IMR-90 (cell line): ENCODE data around the gene KDM4B. TPM values are rescaled to one million over a fixed set of nuclear protein-coding genes. Genes with fewer than 3 reads are reported as not detected.

Experiments used
- ATAC-seq: fragments of 200-7000 bp; cut with Tn5 transposase; 2 replicates; pipeline ENCODE4 v1.9.1; 2020; ENCODE audit warnings: low read depth, mild to moderate bottlenecking, moderate library complexity
- BruUV-seq: library from RNA; stranded (reverse); fragments of 400-500 nt; replicated peaks from 2 replicates; lab custom pipeline; 2021; lab: Mats Ljungman, UMichigan
- CTCF ChIA-PET: fragments of 300-600 bp; formaldehyde crosslinking; extraction: SDS; loops from one replicate; lab custom pipeline; 2021; ENCODE audit warnings: antibody characterized with exemption; lab: Yijun Ruan, JAX
- POLR2A ChIA-PET: fragments of 300-600 bp; sonication (Branson Sonifier 250); formaldehyde crosslinking; loops from one replicate; lab custom pipeline; 2022; ENCODE audit warnings: antibody characterized with exemption; ENCODE audit not compliant: unreplicated experiment; lab: Charles Lee
- DNase-seq: peaks from one replicate; pipeline ENCODE4 v3.0.0; 2013
- H2AFZ ChIP-seq: replicated peaks from 2 replicates; pipeline ENCODE3; 2013; ENCODE audit warnings: low read length, mild to moderate bottlenecking; ENCODE audit not compliant: poor library complexity
- H2AK5ac ChIP-seq: 2 replicates; pipeline ENCODE4 v1.6.1; 2013; ENCODE audit warnings: low read depth, low read length, inconsistent platforms
- H2AK9ac ChIP-seq: replicated peaks from 2 replicates; pipeline ENCODE3; 2013; ENCODE audit warnings: mild to moderate bottlenecking, low read depth, low read length, moderate library complexity; ENCODE audit not compliant: poor library complexity
- H2BK120ac ChIP-seq: 2 replicates; pipeline ENCODE4 v1.6.1; 2013; ENCODE audit warnings: low read depth, low read length, inconsistent platforms
- H2BK15ac ChIP-seq: 3 replicates; pipeline ENCODE4 v1.6.1; 2013; ENCODE audit warnings: low read depth, low read length, inconsistent platforms
- H2BK20ac ChIP-seq: 2 replicates; pipeline ENCODE4 v1.6.1; 2013; ENCODE audit warnings: low read depth, mild to moderate bottlenecking, inconsistent platforms, low read length, moderate library complexity
- H2BK5ac ChIP-seq: 2 replicates; pipeline ENCODE4 v1.6.1; 2013; ENCODE audit warnings: mild to moderate bottlenecking, low read depth, low read length, inconsistent platforms; ENCODE audit not compliant: poor library complexity, severe bottlenecking
- H3K14ac ChIP-seq: replicated peaks from 2 replicates; pipeline ENCODE4 v1.6.1; 2013; ENCODE audit warnings: low read depth, low read length, inconsistent platforms
- H3K18ac ChIP-seq: 2 replicates; pipeline ENCODE4 v1.6.1; 2013; ENCODE audit warnings: low read depth, low read length, control low read depth
- H3K23ac ChIP-seq: 2 replicates; pipeline ENCODE4 v1.6.1; 2013; ENCODE audit warnings: low read depth, low read length, inconsistent platforms
- H3K27ac ChIP-seq: 2 replicates; pipeline ENCODE4 v1.5.1; 2013; ENCODE audit warnings: mild to moderate bottlenecking, control low read depth, low read length; ENCODE audit not compliant: insufficient read depth
- H3K27me3 ChIP-seq: 2 replicates; pipeline ENCODE4 v1.6.1; 2013; ENCODE audit warnings: low read length; ENCODE audit not compliant: control insufficient read depth, insufficient read depth
- H3K36me3 ChIP-seq: 2 replicates; pipeline ENCODE4 v1.6.1; 2013; ENCODE audit warnings: low read length, mixed read lengths; ENCODE audit not compliant: control insufficient read depth, insufficient read depth
- H3K4ac ChIP-seq: 2 replicates; pipeline ENCODE4 v1.6.1; 2013; ENCODE audit warnings: low read depth, low read length, inconsistent platforms
- H3K4me1 ChIP-seq: 2 replicates; pipeline ENCODE4 v1.6.1; 2013; ENCODE audit warnings: low read length, mixed read lengths; ENCODE audit not compliant: control insufficient read depth, insufficient read depth
- H3K4me2 ChIP-seq: 2 replicates; pipeline ENCODE4 v1.6.1; 2013; ENCODE audit warnings: low read depth, mild to moderate bottlenecking, control low read depth, low read length, moderate library complexity
- H3K4me3 ChIP-seq: 2 replicates; pipeline ENCODE4 v1.5.1; 2013; ENCODE audit warnings: low read depth, mild to moderate bottlenecking, control low read depth, low read length, moderate library complexity; ENCODE audit not compliant: insufficient read depth
- H3K56ac ChIP-seq: 2 replicates; pipeline ENCODE4 v1.6.1; 2013; ENCODE audit warnings: low read length, inconsistent platforms; ENCODE audit not compliant: insufficient read depth; ENCODE audit errors: extremely low read depth
- H3K79me1 ChIP-seq, 2 experiments: 2 replicates each; pipeline ENCODE4 v1.6.1; 2013; ENCODE audit warnings: low read length in 2 of 2, inconsistent platforms in 1 of 2, low read depth in 1 of 2
- H3K9ac ChIP-seq: 2 replicates; pipeline ENCODE4 v1.6.1; 2013; ENCODE audit warnings: low read depth, low read length, control low read depth
- H3K9me1 ChIP-seq: 2 replicates; pipeline ENCODE4 v1.6.1; 2013; ENCODE audit warnings: low read length, inconsistent platforms; ENCODE audit not compliant: insufficient read depth
- H3K9me3 ChIP-seq: 2 replicates; pipeline ENCODE4 v1.6.1; 2013; ENCODE audit warnings: low read length; ENCODE audit not compliant: control insufficient read depth, insufficient read depth
- H4K20me1 ChIP-seq: 2 replicates; pipeline ENCODE4 v1.6.1; 2013; ENCODE audit warnings: low read length, inconsistent platforms; ENCODE audit not compliant: insufficient read depth
- H4K5ac ChIP-seq: 2 replicates; pipeline ENCODE4 v1.6.1; 2013; ENCODE audit warnings: mild to moderate bottlenecking, low read depth, low read length, control low read depth
- H4K8ac ChIP-seq, 2 experiments: 2 replicates each; pipeline ENCODE4 v1.6.1; 2013; ENCODE audit warnings: low read depth in 2 of 2, low read length in 2 of 2, control low read depth in 1 of 2, inconsistent platforms in 1 of 2
- H4K91ac ChIP-seq: 2 replicates; pipeline ENCODE4 v1.6.1; 2013; ENCODE audit warnings: low read depth, low read length, inconsistent platforms; ENCODE audit not compliant: insufficient read depth
- CEBPB ChIP-seq: IDR thresholded peaks from 2 replicates; pipeline ENCODE4 v1.6.1; 2012; ENCODE audit warnings: low read depth, low read length, improper control_type of control experiment
- CHD1 ChIP-seq: IDR thresholded peaks from 2 replicates; pipeline ENCODE4 v1.6.1; 2012; ENCODE audit warnings: low read depth, low read length, improper control_type of control experiment
- ELK1 ChIP-seq: fragments of 150-350 bp; IDR thresholded peaks from 2 replicates; pipeline ENCODE4 v1.6.1; 2016; ENCODE audit warnings: low read depth, mild to moderate bottlenecking, low read length, moderate library complexity, borderline replicate concordance
- MAFK ChIP-seq: IDR thresholded peaks from 2 replicates; pipeline ENCODE4 v1.6.1; 2012; ENCODE audit warnings: low read depth, low read length, improper control_type of control experiment
- MAZ ChIP-seq: IDR thresholded peaks from 2 replicates; pipeline ENCODE4 v1.6.1; 2012; ENCODE audit warnings: low read depth, mild to moderate bottlenecking, low read length, improper control_type of control experiment, moderate library complexity, borderline replicate concordance
- MXI1 ChIP-seq: IDR thresholded peaks from 2 replicates; pipeline ENCODE4 v1.6.1; 2012; ENCODE audit warnings: low read depth, mild to moderate bottlenecking, low read length, moderate library complexity, borderline replicate concordance
- NFE2L2 ChIP-seq: fragments of 150-350 bp; IDR thresholded peaks from 2 replicates; pipeline ENCODE4 v1.6.1; 2016; ENCODE audit warnings: low read depth, mild to moderate bottlenecking, low read length
- POLR2A ChIP-seq: IDR thresholded peaks from 2 replicates; pipeline ENCODE4 v1.6.1; 2012; ENCODE audit warnings: mild to moderate bottlenecking, low read depth, low read length
- RAD21 ChIP-seq: IDR thresholded peaks from 2 replicates; pipeline ENCODE4 v1.6.1; 2012; ENCODE audit warnings: low read length, improper control_type of control experiment
- RCOR1 ChIP-seq: IDR thresholded peaks from 2 replicates; pipeline ENCODE4 v1.6.1; 2012; ENCODE audit warnings: mild to moderate bottlenecking, low read length, improper control_type of control experiment; ENCODE audit not compliant: insufficient replicate concordance
- SMC3 ChIP-seq: fragments of 150-350 bp; IDR thresholded peaks from 2 replicates; pipeline ENCODE4 v1.6.1; 2016; ENCODE audit warnings: low read depth, mild to moderate bottlenecking, antibody characterized with exemption, low read length, moderate library complexity
- USF2 ChIP-seq: fragments of 150-350 bp; IDR thresholded peaks from 2 replicates; pipeline ENCODE4 v1.6.1; 2017; ENCODE audit warnings: mild to moderate bottlenecking, antibody characterized with exemption, low read length, low read depth
- WGBS, 2 experiments: methylation state at CpG; one replicate each; pipeline versions ENCODE4 v1.1.5 to v1.1.7; 2013; ENCODE audit warnings: missing lambda C conversion rate in 2 of 2; ENCODE audit not compliant: insufficient read length in 1 of 2; ENCODE audit errors: extremely low coverage in 2 of 2; 5-methylcytosine and 5-hydroxymethylcytosine counted together
- dilution Hi-C: fragments of 300-500 bp; cut with HindIII; formaldehyde crosslinking; loops from one replicate; pipeline ENCODE4 v1.14.3; 2018; ENCODE audit warnings: low sequenced_read_pairs; ENCODE audit not compliant: unreplicated experiment
- in situ Hi-C: fragments of 300-500 bp; cut with MboI; formaldehyde crosslinking; loops from 3 replicates; pipeline ENCODE4 v1.14.3; 2019; ENCODE audit warnings: low sequenced_read_pairs, inconsistent platforms, mixed read lengths
- intact Hi-C: fragments of 100-400 bp; cut with micrococcal nuclease; formaldehyde crosslinking; loops from 2 replicates; pipeline ENCODE4 v1.10.0; 2022
- polyA plus RNA-seq, 3 experiments: library from polyadenylated mRNA; depleted of rRNA; stranded (reverse); fragments of >200 nt; gene quantifications; 2 replicates each; pipeline ENCODE4 v1.2.3, GENCODE V29; 2012; ENCODE audit warnings: low replicate concordance in 1 of 3
- total RNA-seq: library from RNA; depleted of rRNA; stranded (reverse); fragments of >200 nt; gene quantifications from 2 replicates; pipeline ENCODE4 v1.2.3, GENCODE V29; 2012
- TF ChIP-seq, protein P1 (sequence below): conservative IDR thresholded peaks from 2 replicates; pipeline ENCODE4 v1.5.1; 2012; ENCODE audit warnings: mild to moderate bottlenecking, low read depth, low read length, improper control_type of control experiment

KDM4B gene
- total and polyA plus RNA-seq, 2 of the 4 experiments (the other 2 are of a cell fraction), result 5.0 to 17.9 TPM

DNA sequence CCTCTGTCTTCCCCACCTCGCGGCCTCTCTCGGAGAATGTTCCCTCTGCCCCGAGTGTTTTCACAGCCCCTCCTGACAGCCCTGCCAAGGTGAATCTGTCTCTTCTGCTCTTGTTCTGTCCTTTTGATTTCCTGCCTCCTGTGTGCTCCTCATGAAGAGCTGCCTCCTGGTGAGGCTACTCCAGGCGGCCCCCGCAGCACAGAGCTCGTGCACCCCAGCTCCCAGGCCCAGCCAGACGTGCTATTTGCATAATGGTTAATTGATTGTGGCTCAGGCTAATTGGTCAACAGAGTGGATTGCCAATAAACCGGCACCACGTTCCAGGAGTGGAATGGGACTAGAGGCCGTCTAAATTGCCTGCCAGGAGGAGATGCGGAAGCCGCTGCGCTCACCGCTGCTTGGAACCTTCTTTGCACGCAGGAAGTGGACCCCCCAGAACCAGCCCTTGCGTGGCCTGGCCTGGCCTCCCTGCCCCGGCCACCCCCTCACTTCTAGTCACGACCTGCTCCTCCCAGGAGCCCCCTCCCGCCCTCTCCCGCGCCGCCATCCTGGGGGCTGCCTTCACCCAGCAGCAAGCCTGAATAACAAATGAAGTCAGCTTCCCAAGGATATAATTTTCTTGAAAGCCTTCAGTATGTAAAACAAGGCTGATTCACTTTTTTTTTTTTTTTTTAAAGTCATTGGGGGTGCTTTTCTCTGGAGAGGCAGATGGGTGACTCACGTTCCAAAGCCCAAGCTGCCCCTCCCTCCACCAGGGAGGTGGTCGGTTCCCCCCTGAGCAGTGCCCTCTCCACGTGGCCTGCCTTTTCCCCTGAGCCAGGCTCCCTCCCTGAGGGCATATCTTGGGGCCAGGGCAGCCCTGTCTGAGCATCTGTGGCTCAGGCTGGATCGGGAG lies 144.0 kb downstream of the KDM4B start:
- no TSS peak for BruUV-seq
- Histone ChIP-seq H3K23ac (no peak overlapping the region), H2BK5ac (no peak overlapping the region), H2BK120ac (no peak overlapping the region), H4K8ac (no peak overlapping the region), H4K91ac (no peak overlapping the region), H2BK15ac (no peak overlapping the region), H4K5ac (no peak overlapping the region), H2AFZ (peak overlapping the region; percentile 72), H3K27ac (no peak overlapping the region), H3K9me1 (0 out of 2 replicates have a peak, but pooled peaks cover 3% of the 10 kb centered on the region), H3K36me3 (peaks cover 46% of the 10 kb centered on the region), H2BK20ac (no peak overlapping the region), H3K18ac (no peak overlapping the region), H2AK5ac (peak overlapping the region; percentile 35; the same call in 1 of the 2 replicates), H4K20me1 (peaks cover 11% of the 10 kb centered on the region), H3K4me1 (peaks cover 5% of the 10 kb centered on the region; the same call in 1 of the 2 replicates), H3K14ac (peak overlapping the region; percentile 31; the same call in 1 of the 2 replicates), H3K56ac (no peak overlapping the region), H2AK9ac (peak overlapping the region; percentile 17), H3K9me3 (peaks cover 2% of the 10 kb centered on the region; the same call in 1 of the 2 replicates), H3K4me3 (no peak overlapping the region), H3K9ac (no peak overlapping the region), H3K4ac (no peak overlapping the region), H3K79me1 (peaks cover 0 to 6% of the 10 kb centered on the region in 2 experiments; a peak in 3 of 4 replicates), H3K27me3 (no peaks in the 10 kb centered on the region), H3K4me2 (no peak overlapping the region)
- intact Hi-C loops (no loop called here), dilution Hi-C loops (no loop called here), in situ Hi-C loops (no loop called here)
- CTCF ChIA-PET, result no interaction called here
- ATAC-seq, result peak; percentile 73
- WGBS, 2 experiments, result 61% methylated on average over 7 of the region's 27 CpGs; no CpG with 5 or more reads in 1 of the 2 experiments
- DNase-seq, result peak; percentile 64
- POLR2A ChIA-PET, result no interaction called here
- TF ChIP-seq SMC3 (no peak), MXI1 (no peak), MAZ (0 out of 2 replicates have a peak, but pooled peaks have one; percentile 16), MAFK (no peak), POLR2A (no peak), ELK1 (no peak), CHD1 (no peak), RCOR1 (no peak), NFE2L2 (no peak), USF2 (0 out of 2 replicates have a peak, but pooled peaks have one; percentile 17), RAD21 (no peak), CEBPB (no peak)
- TF ChIP-seq, protein P1, sequence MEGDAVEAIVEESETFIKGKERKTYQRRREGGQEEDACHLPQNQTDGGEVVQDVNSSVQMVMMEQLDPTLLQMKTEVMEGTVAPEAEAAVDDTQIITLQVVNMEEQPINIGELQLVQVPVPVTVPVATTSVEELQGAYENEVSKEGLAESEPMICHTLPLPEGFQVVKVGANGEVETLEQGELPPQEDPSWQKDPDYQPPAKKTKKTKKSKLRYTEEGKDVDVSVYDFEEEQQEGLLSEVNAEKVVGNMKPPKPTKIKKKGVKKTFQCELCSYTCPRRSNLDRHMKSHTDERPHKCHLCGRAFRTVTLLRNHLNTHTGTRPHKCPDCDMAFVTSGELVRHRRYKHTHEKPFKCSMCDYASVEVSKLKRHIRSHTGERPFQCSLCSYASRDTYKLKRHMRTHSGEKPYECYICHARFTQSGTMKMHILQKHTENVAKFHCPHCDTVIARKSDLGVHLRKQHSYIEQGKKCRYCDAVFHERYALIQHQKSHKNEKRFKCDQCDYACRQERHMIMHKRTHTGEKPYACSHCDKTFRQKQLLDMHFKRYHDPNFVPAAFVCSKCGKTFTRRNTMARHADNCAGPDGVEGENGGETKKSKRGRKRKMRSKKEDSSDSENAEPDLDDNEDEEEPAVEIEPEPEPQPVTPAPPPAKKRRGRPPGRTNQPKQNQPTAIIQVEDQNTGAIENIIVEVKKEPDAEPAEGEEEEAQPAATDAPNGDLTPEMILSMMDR, result no peak
